ENCODE data around the gene CDC25B. TPM values are rescaled to one million over a fixed set of nuclear protein-coding genes. Genes with fewer than 3 reads are reported as not detected.

CDC25B gene
- polyA plus RNA-seq, 1 donor (not counting 4 experiments of a cell fraction or from before 2014, with no cell fraction given), result 23.5 TPM

DNA sequence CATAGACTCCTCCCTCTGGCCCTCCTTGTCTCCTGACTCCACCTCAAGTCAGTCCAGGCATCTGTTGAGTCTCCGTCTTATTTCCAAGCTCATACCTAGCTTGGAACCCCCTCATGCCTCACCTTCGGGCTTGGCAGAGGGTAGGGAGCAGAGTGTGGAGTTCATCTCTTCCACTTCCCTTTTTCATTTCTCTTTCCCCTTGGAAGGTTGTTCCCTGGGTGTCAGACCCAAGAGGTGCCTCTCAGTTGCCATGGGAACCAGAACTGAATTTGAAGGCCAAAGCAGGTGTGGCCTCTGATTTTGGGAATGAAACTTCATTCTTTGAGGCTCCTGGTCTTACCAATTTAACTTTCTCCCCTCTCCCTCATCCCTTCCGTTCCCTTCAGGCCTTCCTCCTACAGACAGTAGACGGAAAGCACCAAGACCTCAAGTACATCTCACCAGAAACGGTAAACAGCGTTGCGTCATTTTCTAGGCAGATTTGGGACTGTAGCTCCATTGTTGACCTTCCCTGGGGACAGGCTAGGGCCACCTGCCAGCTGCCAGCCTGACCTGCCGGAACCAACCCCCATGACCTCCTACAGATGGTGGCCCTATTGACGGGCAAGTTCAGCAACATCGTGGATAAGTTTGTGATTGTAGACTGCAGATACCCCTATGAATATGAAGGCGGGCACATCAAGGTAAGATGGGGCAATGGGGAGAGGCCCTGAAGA lies 6.6 kb downstream of the CDC25B start:
- no peak overlapping the region for H3K9ac ChIP-seq (ENCODE audit: control insufficient read depth, extremely low read depth, insufficient read depth, low read length)
- dilution Hi-C loops (cut with MboI; ENCODE audit: extremely low pct_ligation_motif_present, low sequenced_read_pairs), result no loop called here
- H3K4me1 ChIP-seq (ENCODE audit: control insufficient read depth, extremely low read depth, insufficient read depth, low read length), result peaks cover 88% of the 10 kb centered on the region
- H3K9me3 ChIP-seq (ENCODE audit: control insufficient read depth, low read depth, low read length), result no peaks in the 10 kb centered on the region
- peaks cover 33 to 75% of the 10 kb centered on the region in 2 experiments for H3K36me3 ChIP-seq (ENCODE audit: control insufficient read depth in 2 of 2, extremely low read depth in 1 of 2, insufficient read depth in 2 of 2, low read length in 2 of 2)
- H2AFZ ChIP-seq (ENCODE audit: control insufficient read depth, low read length), result no peak overlapping the region
- H3K79me2 ChIP-seq (ENCODE audit: control insufficient read depth, insufficient read depth, low read length), result peaks cover 20% of the 10 kb centered on the region
- no peaks in the 10 kb centered on the region for H4K20me1 ChIP-seq (ENCODE audit: control insufficient read depth, extremely low read depth, insufficient read depth, low read length)
- H3K4me2 ChIP-seq (ENCODE audit: control insufficient read depth, extremely low read depth, insufficient read depth, low read depth, low read length), result no peak overlapping the region
- no peak for TF ChIP-seq CTCF (optimal IDR thresholded peaks at IDR 0.05 in 1 of 3, IDR thresholded peaks at IDR 0.05 in 1 of 3, conservative IDR thresholded peaks at IDR 0.05 in 1 of 3; ENCODE audit: extremely low read depth in 1 of 3, insufficient read depth in 2 of 3, low read length in 3 of 3)
- TF ChIP-seq EZH2 (IDR thresholded peaks at IDR 0.05; ENCODE audit: low read length), result no peak
- no peak overlapping the region for H3K4me3 ChIP-seq (ENCODE audit: control insufficient read depth in 2 of 3, extremely low read depth in 1 of 3, insufficient read depth in 2 of 3, low read depth in 1 of 3, low read length in 3 of 3)
- DNase-seq (ENCODE audit: low read depth, low spot score) (no peak), FAIRE-seq (no peak)
- no peaks in the 10 kb centered on the region for H3K9me1 ChIP-seq (ENCODE audit: control insufficient read depth, extremely low read depth, insufficient read depth, low read length)
- no peaks in the 10 kb centered on the region for H3K27me3 ChIP-seq (ENCODE audit: control insufficient read depth, extremely low read depth, insufficient read depth, low read length)
- H3K27ac ChIP-seq (ENCODE audit: control insufficient read depth, insufficient read depth, low read length), result no peak overlapping the region

DNA sequence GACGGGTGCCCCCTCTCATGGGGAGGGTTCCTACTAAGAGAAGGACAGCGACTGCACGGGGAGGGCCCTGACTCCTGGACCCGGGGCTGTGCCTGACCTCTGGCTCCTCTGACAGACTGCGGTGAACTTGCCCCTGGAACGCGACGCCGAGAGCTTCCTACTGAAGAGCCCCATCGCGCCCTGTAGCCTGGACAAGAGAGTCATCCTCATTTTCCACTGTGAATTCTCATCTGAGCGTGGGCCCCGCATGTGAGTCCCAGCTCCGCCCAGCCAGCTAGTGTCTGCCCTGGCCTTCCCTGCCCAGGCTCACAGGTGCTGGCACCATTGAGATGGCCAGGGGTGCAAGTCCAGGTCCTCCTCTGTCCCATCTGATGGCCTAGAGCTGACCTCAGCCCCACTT lies 7.2 kb downstream of the CDC25B start:
- no peak for FAIRE-seq
- Histone ChIP-seq H3K79me2 (ENCODE audit: control insufficient read depth, insufficient read depth, low read length) (peaks cover 16% of the 10 kb centered on the region), H3K36me3 (ENCODE audit: control insufficient read depth in 2 of 2, extremely low read depth in 1 of 2, insufficient read depth in 2 of 2, low read length in 2 of 2) (peaks cover 33 to 73% of the 10 kb centered on the region in 2 experiments), H3K9me1 (ENCODE audit: control insufficient read depth, extremely low read depth, insufficient read depth, low read length) (no peaks in the 10 kb centered on the region), H3K4me2 (ENCODE audit: control insufficient read depth, extremely low read depth, insufficient read depth, low read depth, low read length) (peak overlapping the region; percentile 27), H3K9me3 (ENCODE audit: control insufficient read depth, low read depth, low read length) (no peaks in the 10 kb centered on the region), H4K20me1 (ENCODE audit: control insufficient read depth, extremely low read depth, insufficient read depth, low read length) (no peaks in the 10 kb centered on the region), H3K4me3 (ENCODE audit: control insufficient read depth in 2 of 3, extremely low read depth in 1 of 3, insufficient read depth in 2 of 3, low read depth in 1 of 3, low read length in 3 of 3) (no peak overlapping the region), H3K27ac (ENCODE audit: control insufficient read depth, insufficient read depth, low read length) (peak overlapping the region; percentile 99), H2AFZ (ENCODE audit: control insufficient read depth, low read length) (no peak overlapping the region), H3K9ac (ENCODE audit: control insufficient read depth, extremely low read depth, insufficient read depth, low read length) (no peak overlapping the region), H3K27me3 (ENCODE audit: control insufficient read depth, extremely low read depth, insufficient read depth, low read length) (no peaks in the 10 kb centered on the region), H3K4me1 (ENCODE audit: control insufficient read depth, extremely low read depth, insufficient read depth, low read length) (peaks cover 89% of the 10 kb centered on the region)
- dilution Hi-C loops (cut with MboI; ENCODE audit: extremely low pct_ligation_motif_present, low sequenced_read_pairs), result no loop called here
- no peak for DNase-seq (ENCODE audit: low read depth, low spot score)
- no peak for TF ChIP-seq CTCF (optimal IDR thresholded peaks at IDR 0.05 in 1 of 3, IDR thresholded peaks at IDR 0.05 in 1 of 3, conservative IDR thresholded peaks at IDR 0.05 in 1 of 3; ENCODE audit: extremely low read depth in 1 of 3, insufficient read depth in 2 of 3, low read length in 3 of 3)
- no peak for TF ChIP-seq EZH2 (IDR thresholded peaks at IDR 0.05; ENCODE audit: low read length)

All from keratinocyte (primary cell).